Liver (tissue), 9 donors: ENCODE results near the gene RER1. TPM values are rescaled to one million over a fixed set of nuclear protein-coding genes. Genes with fewer than 3 reads are reported as not detected.

ENCODE experiments used
- DNase-seq: peaks from one replicate; pipeline ENCODE4 v3.0.0-alpha.2; 2017; ENCODE audit warnings: low spot score
- H3K27ac ChIP-seq, 2 donors: one replicate each; pipeline ENCODE4 v1.7.0; 2013; ENCODE audit warnings: inconsistent platforms in 2 of 2, low read length in 2 of 2, control low read depth in 1 of 2, low read depth in 1 of 2, mild to moderate bottlenecking in 1 of 2
- H3K27me3 ChIP-seq, 4 donors: one replicate each; pipeline versions ENCODE4 v1.6.1 to v1.7.0; 2013; ENCODE audit warnings: low read length in 3 of 4, inconsistent platforms in 1 of 4, mild to moderate bottlenecking in 1 of 4, moderate library complexity in 1 of 4; ENCODE audit not compliant: control insufficient read depth in 4 of 4, insufficient read depth in 4 of 4
- H3K36me3 ChIP-seq, 4 donors: one replicate each; pipeline versions ENCODE4 v1.6.1 to v1.7.0; 2013; ENCODE audit warnings: low read length in 3 of 4, mild to moderate bottlenecking in 3 of 4, low read depth in 1 of 4, moderate library complexity in 1 of 4; ENCODE audit not compliant: control insufficient read depth in 4 of 4, insufficient read depth in 3 of 4
- H3K4me1 ChIP-seq, 4 donors: one replicate each; pipeline versions ENCODE4 v1.6.1 to v1.7.0; 2013; ENCODE audit warnings: low read length in 3 of 4, mild to moderate bottlenecking in 3 of 4, moderate library complexity in 1 of 4; ENCODE audit not compliant: control insufficient read depth in 4 of 4, insufficient read depth in 4 of 4
- H3K4me3 ChIP-seq, 3 donors: one replicate each; pipeline versions ENCODE4 v1.6.1 to v1.7.0; 2013; ENCODE audit warnings: low read length in 3 of 3, control low read depth in 1 of 3, low read depth in 1 of 3, mild to moderate bottlenecking in 1 of 3
- H3K9ac ChIP-seq, 2 donors: one replicate each; pipeline ENCODE4 v1.7.0; 2013; ENCODE audit warnings: low read length in 2 of 2, mild to moderate bottlenecking in 2 of 2, moderate library complexity in 2 of 2, control low read depth in 1 of 2, low read depth in 1 of 2
- H3K9me3 ChIP-seq, 4 donors: one replicate each; pipeline versions ENCODE4 v1.6.1 to v1.7.0; 2013; ENCODE audit warnings: low read length in 3 of 4; ENCODE audit not compliant: control insufficient read depth in 4 of 4
- ATF3 ChIP-seq: IDR thresholded peaks from 2 replicates; pipeline ENCODE4 v1.6.1; 2016; ENCODE audit warnings: antibody characterized with exemption
- CTCF ChIP-seq: fragments of 150-350 bp; IDR thresholded peaks from 2 replicates; pipeline ENCODE4 v1.5.1; 2017; ENCODE audit warnings: improper control_type of control experiment, low read depth, low read length; ENCODE audit not compliant: missing input control
- EGR1 ChIP-seq, 2 donors: IDR thresholded peaks; 2 replicates each; pipeline ENCODE4 v1.6.1; 2016 to 2018; ENCODE audit warnings: antibody characterized with exemption in 2 of 2, low read depth in 2 of 2
- FOXA2 ChIP-seq: IDR thresholded peaks from 2 replicates; pipeline ENCODE4 v1.6.1; 2016; ENCODE audit warnings: antibody characterized with exemption
- GABPA ChIP-seq, 2 donors: IDR thresholded peaks in 1 of 2; conservative IDR thresholded peaks in 1 of 2; 2 replicates each; pipeline ENCODE4 v1.6.1; 2016; ENCODE audit warnings: antibody characterized with exemption in 2 of 2, mild to moderate bottlenecking in 1 of 2, moderate library complexity in 1 of 2
- HNF4A ChIP-seq, 2 donors: conservative IDR thresholded peaks; 2 replicates each; pipeline ENCODE4 v1.6.1; 2016; ENCODE audit warnings: antibody characterized with exemption in 2 of 2, mild to moderate bottlenecking in 2 of 2
- HNF4G ChIP-seq: IDR thresholded peaks from 2 replicates; pipeline ENCODE4 v1.6.1; 2016; ENCODE audit warnings: antibody characterized with exemption
- JUND ChIP-seq, 2 donors: IDR thresholded peaks; 2 replicates each; pipeline ENCODE4 v1.6.1; 2016; ENCODE audit warnings: antibody characterized with exemption in 2 of 2
- NR2F2 ChIP-seq: IDR thresholded peaks from 2 replicates; pipeline ENCODE4 v1.6.1; 2016; ENCODE audit warnings: antibody characterized with exemption
- RAD21 ChIP-seq, 2 donors: IDR thresholded peaks; 2 replicates each; pipeline ENCODE4 v1.6.1; 2016; ENCODE audit warnings: antibody characterized with exemption in 2 of 2, mild to moderate bottlenecking in 2 of 2
- REST ChIP-seq: IDR thresholded peaks from 2 replicates; pipeline ENCODE4 v1.6.1; 2016; ENCODE audit warnings: antibody characterized with exemption, mild to moderate bottlenecking
- RXRA ChIP-seq, 2 donors: IDR thresholded peaks; 2 replicates each; pipeline ENCODE4 v1.6.1; 2017 to 2018; ENCODE audit warnings: antibody characterized with exemption in 2 of 2, mild to moderate bottlenecking in 1 of 2
- SP1 ChIP-seq: IDR thresholded peaks from 2 replicates; pipeline ENCODE4 v1.6.1; 2018; ENCODE audit warnings: antibody characterized with exemption, mild to moderate bottlenecking
- TAF1 ChIP-seq: conservative IDR thresholded peaks from 2 replicates; pipeline ENCODE4 v1.6.1; 2016; ENCODE audit warnings: antibody characterized with exemption, mild to moderate bottlenecking
- YY1 ChIP-seq: IDR thresholded peaks from 2 replicates; pipeline ENCODE4 v1.6.1; 2016; ENCODE audit warnings: antibody characterized with exemption, mild to moderate bottlenecking
- WGBS: extraction: QIAGEN DNeasy Blood & Tissue Kit; methylation state at CpG from one replicate; pipeline ENCODE4 v1.1.7; 2013; 5-methylcytosine and 5-hydroxymethylcytosine counted together
- polyA plus RNA-seq, 2 donors: library from polyadenylated mRNA; stranded (reverse) in 1 of 2; unstranded in 1 of 2; fragments of 200-250 nt in 1 of 2; fragments of >200 nt in 1 of 2; fragmentation: Nextera tagmentation in 1 of 2; extraction: Ambion mirVana in 1 of 2; gene quantifications; one replicate each; pipeline versions ENCODE4 v1.2.1 to v1.2.3, GENCODE V29; 2013 to 2015
- total RNA-seq, 2 donors: library from RNA; depleted of rRNA; stranded (reverse); fragments of >200 nt; gene quantifications; one replicate each; pipeline ENCODE4 v1.2.3, GENCODE V29; 2014
- TF ChIP-seq, protein P1 (sequence below): IDR thresholded peaks from 2 replicates; pipeline ENCODE4 v1.6.1; 2016; ENCODE audit warnings: antibody characterized with exemption
- TF ChIP-seq, protein P2 (sequence below): IDR thresholded peaks from 2 replicates; pipeline ENCODE4 v1.6.1; 2016; ENCODE audit warnings: antibody characterized with exemption
- donor health status: healthy.
- donor health status: healthy.
- donor health status: healthy.
- donor health status: healthy.
- donor health status: healthy.

Gene RER1
- total and polyA plus RNA-seq, 4 donors = 43.5 to 142 (median 89.7) TPM

DNA sequence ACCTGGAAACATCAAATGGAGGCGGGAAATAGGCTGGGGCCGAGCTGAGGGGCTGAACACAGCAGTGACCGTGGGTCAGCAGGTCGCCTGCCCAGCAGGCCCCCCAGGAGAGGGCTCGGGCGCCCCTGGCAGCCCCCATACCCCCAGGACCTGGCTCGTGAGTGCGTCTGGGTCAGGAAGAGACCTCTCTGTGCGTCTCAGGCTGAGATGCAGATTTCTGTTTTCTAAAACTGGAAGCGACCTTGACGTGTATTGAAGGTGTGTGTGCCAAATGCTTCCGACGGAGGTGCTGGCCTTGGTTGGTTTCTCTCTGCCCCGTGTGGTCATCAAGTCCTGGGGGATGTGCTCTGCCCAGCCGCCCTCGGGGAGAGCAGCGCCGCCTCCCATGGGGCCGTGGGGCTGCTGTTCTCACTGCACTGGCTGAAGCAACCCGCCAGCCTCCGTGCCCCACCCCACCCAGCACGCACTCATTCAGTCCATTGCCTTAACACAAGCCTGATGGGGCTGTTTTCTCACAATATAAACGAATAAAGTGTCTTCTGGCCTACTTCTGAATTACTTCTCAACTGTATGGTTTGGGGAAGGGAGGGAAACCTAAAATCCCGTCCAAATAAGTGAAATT is 13.4 kb downstream of the RER1 start:
- H3K27me3 ChIP-seq = no peaks in the 10 kb centered on the region
- no peak overlapping the region for H3K27ac ChIP-seq
- no peaks in the 10 kb centered on the region for H3K9me3 ChIP-seq
- H3K36me3 ChIP-seq = peaks cover 8 to 54% (median 29%) of the 10 kb centered on the region in 4 donors
- no peak overlapping the region for H3K4me3 ChIP-seq
- 86% methylated on average over 24 of the region's 24 CpGs for WGBS
- DNase-seq = no peak
- H3K9ac ChIP-seq = no peak overlapping the region
- peaks cover 9 to 38% (median 29%) of the 10 kb centered on the region in 4 donors for H3K4me1 ChIP-seq
- TF ChIP-seq EGR1 (IDR thresholded peaks at IDR 0.05; ENCODE audit: low read depth in 2 of 2) (no peak), JUND (IDR thresholded peaks at IDR 0.05) (no peak), YY1 (no peak), TAF1 (no peak), NR2F2 (no peak)
- TF ChIP-seq, protein P1, sequence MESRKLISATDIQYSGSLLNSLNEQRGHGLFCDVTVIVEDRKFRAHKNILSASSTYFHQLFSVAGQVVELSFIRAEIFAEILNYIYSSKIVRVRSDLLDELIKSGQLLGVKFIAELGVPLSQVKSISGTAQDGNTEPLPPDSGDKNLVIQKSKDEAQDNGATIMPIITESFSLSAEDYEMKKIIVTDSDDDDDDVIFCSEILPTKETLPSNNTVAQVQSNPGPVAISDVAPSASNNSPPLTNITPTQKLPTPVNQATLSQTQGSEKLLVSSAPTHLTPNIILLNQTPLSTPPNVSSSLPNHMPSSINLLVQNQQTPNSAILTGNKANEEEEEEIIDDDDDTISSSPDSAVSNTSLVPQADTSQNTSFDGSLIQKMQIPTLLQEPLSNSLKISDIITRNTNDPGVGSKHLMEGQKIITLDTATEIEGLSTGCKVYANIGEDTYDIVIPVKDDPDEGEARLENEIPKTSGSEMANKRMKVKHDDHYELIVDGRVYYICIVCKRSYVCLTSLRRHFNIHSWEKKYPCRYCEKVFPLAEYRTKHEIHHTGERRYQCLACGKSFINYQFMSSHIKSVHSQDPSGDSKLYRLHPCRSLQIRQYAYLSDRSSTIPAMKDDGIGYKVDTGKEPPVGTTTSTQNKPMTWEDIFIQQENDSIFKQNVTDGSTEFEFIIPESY = no peak
- TF ChIP-seq, protein P2, sequence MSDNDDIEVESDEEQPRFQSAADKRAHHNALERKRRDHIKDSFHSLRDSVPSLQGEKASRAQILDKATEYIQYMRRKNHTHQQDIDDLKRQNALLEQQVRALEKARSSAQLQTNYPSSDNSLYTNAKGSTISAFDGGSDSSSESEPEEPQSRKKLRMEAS = no peak

DNA sequence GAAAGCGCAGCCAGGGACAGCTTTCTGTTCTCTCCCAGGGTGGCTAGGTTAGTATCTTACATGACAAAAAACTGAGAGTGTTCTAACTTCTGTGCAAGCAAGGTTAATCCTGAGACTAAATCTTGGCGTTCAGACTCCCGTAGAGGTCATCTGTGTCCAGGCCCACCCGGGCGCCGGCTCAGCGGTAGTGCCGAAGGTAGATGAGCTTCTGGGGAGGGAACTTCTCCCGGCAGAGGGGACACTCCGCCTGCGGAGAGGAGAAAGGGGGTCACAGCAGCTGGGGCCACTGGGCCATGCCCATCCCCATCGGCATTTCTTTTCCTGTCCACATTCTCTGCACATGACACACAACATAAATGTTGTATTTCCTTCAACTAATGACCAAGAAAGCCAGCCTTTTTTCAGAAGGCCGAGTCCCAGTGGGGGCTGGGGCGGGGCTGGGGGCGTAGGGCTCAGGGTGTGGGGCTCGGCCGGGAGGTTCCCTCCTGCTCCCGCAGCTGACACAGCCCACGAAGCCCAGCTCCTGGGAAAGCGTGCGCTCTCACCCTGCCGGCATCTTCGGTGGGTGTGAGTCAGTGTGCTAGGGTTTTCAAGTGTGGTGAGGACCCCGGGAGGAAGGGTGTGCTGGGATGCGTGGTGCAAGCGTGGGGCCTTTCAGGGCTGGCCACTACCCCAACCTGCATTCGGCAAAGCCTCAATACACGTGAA is 14.1 kb downstream of the RER1 start:
- no peaks in the 10 kb centered on the region for H3K27me3 ChIP-seq
- no peaks in the 10 kb centered on the region for H3K9me3 ChIP-seq
- no peak for TF ChIP-seq TAF1
- no peak for TF ChIP-seq SP1
- no peak for TF ChIP-seq GABPA (IDR thresholded peaks at IDR 0.05 in 1 of 2, conservative IDR thresholded peaks at IDR 0.05 in 1 of 2)
- no peak for TF ChIP-seq NR2F2
- TF ChIP-seq, protein P1 = no peak
- TF ChIP-seq HNF4G = no peak
- TF ChIP-seq EGR1 (IDR thresholded peaks at IDR 0.05; ENCODE audit: low read depth in 2 of 2) = no peak
- TF ChIP-seq FOXA2 = no peak
- TF ChIP-seq ATF3 = no peak
- no peak for TF ChIP-seq YY1
- TF ChIP-seq REST = no peak
- no peak for TF ChIP-seq RXRA (IDR thresholded peaks at IDR 0.05)
- no peak for TF ChIP-seq CTCF
- TF ChIP-seq JUND (IDR thresholded peaks at IDR 0.05) = no peak
- no peak for TF ChIP-seq RAD21 (IDR thresholded peaks at IDR 0.05)
- TF ChIP-seq HNF4A (conservative IDR thresholded peaks at IDR 0.05) = no peak
- H3K4me3 ChIP-seq = no peak overlapping the region
- no peak for DNase-seq
- 83% methylated on average over 28 of the region's 28 CpGs for WGBS
- no peak overlapping the region for H3K27ac ChIP-seq
- peaks cover 8 to 46% (median 23%) of the 10 kb centered on the region in 4 donors for H3K36me3 ChIP-seq
- H3K9ac ChIP-seq = no peak overlapping the region
- peaks cover 9 to 45% (median 36%) of the 10 kb centered on the region in 4 donors for H3K4me1 ChIP-seq
